ENCODE measurements around the gene TNRC6C.

DNA sequence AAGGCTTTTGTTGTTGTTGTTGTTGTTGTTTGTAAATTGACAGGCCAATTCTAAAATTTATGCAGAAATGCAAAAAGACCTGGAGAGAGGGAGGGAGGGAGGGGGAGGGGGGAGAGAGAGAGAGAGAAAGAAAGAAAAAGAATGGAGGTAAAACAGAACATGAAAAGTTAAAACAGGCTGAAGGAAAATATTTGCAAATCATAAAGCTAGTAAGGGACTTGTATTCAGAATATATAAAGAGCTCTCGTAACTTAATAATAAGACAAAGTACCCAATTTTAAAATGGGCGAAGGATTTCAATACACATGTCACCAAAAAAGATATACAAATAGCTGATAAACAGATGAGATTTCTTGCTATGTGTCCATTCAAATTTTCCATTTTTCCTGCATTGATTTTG lies 15.4 kb downstream of the TNRC6C start:
- TF ChIP-seq CTCF (IDR thresholded peaks at IDR 0.05 in 8 of 11, conservative IDR thresholded peaks at IDR 0.05 in 3 of 11), result no peak
- TF ChIP-seq POLR2A (IDR thresholded peaks at IDR 0.05), result no peak
- no peak for TF ChIP-seq POLR2AphosphoS5 (IDR thresholded peaks at IDR 0.05)

Data from spleen (tissue), 7 donors.